H1 (cell line): Measurements from ENCODE around the gene PHACTR2. TPM values are rescaled to one million over a fixed set of nuclear protein-coding genes. Genes with fewer than 3 reads are reported as not detected.

ENCODE experiments used
- JUN ChIP-seq: IDR thresholded peaks from 2 replicates; pipeline ENCODE4 v1.6.1; 2011; ENCODE audit warnings: low read depth, mild to moderate bottlenecking, improper control_type of control experiment, low read length
- POLR2AphosphoS5 ChIP-seq: IDR thresholded peaks from 2 replicates; pipeline ENCODE4 v1.6.1; 2011; ENCODE audit warnings: low read depth, low read length
- polyA plus RNA-seq, 7 experiments: library from polyadenylated mRNA; depleted of rRNA in 3 of 7; stranded (reverse) in 5 of 7; unstranded in 2 of 7; fragments of >200 nt in 5 of 7; fragments of 200-250 nt in 2 of 7; gene quantifications; 1 replicate in 5 of 7; 2 replicates in 1 of 7; 4 replicates in 1 of 7; pipeline versions ENCODE4 v1.2.1 to v1.2.3, GENCODE V29; 2011 to 2013; ENCODE audit warnings: missing spikeins in 2 of 7, mixed read lengths in 2 of 7
- total RNA-seq: library from RNA; stranded (reverse); fragmentation: NEBNext Ultra II Directional; extraction: Animal tissue kit (Norgen Biotek cat#: 25700); gene quantifications from 2 replicates; pipeline ENCODE4 v1.2.1, GENCODE V29; 2021
- TF ChIP-seq, protein P1 (sequence below): fragments of 300-600 bp; sonication (generic); IDR thresholded peaks from 2 replicates; pipeline ENCODE4 v1.7.1; 2012; ENCODE audit warnings: low read length, moderate library complexity, mild to moderate bottlenecking, inconsistent platforms; ENCODE audit not compliant: insufficient replicate concordance

Gene PHACTR2
- total and polyA plus RNA-seq, 2 of the 8 experiments (the other 6 are each of a cell fraction or from before 2014, with no cell fraction given) = 16.9 to 131 TPM

DNA sequence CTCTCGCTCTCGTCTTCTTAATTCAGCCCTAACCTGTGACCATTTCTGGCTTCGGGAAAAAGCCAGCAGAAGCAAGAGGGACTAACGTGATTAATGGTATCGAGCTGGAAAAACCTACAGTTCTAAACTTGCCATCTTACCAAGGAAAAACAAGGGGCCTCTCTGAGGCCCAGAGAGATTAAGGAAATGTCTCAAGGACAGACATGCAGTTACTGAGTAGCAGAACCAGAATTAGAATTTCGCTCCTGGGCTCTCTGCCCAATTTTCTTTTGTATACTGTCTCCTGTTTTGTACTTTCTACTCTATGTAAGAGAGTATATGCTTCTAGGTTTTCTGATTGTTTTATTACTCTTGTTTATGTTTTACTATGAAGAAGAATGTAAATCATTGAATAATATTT lies 97.6 kb downstream of the PHACTR2 start (continued):
- TF ChIP-seq, protein P1, sequence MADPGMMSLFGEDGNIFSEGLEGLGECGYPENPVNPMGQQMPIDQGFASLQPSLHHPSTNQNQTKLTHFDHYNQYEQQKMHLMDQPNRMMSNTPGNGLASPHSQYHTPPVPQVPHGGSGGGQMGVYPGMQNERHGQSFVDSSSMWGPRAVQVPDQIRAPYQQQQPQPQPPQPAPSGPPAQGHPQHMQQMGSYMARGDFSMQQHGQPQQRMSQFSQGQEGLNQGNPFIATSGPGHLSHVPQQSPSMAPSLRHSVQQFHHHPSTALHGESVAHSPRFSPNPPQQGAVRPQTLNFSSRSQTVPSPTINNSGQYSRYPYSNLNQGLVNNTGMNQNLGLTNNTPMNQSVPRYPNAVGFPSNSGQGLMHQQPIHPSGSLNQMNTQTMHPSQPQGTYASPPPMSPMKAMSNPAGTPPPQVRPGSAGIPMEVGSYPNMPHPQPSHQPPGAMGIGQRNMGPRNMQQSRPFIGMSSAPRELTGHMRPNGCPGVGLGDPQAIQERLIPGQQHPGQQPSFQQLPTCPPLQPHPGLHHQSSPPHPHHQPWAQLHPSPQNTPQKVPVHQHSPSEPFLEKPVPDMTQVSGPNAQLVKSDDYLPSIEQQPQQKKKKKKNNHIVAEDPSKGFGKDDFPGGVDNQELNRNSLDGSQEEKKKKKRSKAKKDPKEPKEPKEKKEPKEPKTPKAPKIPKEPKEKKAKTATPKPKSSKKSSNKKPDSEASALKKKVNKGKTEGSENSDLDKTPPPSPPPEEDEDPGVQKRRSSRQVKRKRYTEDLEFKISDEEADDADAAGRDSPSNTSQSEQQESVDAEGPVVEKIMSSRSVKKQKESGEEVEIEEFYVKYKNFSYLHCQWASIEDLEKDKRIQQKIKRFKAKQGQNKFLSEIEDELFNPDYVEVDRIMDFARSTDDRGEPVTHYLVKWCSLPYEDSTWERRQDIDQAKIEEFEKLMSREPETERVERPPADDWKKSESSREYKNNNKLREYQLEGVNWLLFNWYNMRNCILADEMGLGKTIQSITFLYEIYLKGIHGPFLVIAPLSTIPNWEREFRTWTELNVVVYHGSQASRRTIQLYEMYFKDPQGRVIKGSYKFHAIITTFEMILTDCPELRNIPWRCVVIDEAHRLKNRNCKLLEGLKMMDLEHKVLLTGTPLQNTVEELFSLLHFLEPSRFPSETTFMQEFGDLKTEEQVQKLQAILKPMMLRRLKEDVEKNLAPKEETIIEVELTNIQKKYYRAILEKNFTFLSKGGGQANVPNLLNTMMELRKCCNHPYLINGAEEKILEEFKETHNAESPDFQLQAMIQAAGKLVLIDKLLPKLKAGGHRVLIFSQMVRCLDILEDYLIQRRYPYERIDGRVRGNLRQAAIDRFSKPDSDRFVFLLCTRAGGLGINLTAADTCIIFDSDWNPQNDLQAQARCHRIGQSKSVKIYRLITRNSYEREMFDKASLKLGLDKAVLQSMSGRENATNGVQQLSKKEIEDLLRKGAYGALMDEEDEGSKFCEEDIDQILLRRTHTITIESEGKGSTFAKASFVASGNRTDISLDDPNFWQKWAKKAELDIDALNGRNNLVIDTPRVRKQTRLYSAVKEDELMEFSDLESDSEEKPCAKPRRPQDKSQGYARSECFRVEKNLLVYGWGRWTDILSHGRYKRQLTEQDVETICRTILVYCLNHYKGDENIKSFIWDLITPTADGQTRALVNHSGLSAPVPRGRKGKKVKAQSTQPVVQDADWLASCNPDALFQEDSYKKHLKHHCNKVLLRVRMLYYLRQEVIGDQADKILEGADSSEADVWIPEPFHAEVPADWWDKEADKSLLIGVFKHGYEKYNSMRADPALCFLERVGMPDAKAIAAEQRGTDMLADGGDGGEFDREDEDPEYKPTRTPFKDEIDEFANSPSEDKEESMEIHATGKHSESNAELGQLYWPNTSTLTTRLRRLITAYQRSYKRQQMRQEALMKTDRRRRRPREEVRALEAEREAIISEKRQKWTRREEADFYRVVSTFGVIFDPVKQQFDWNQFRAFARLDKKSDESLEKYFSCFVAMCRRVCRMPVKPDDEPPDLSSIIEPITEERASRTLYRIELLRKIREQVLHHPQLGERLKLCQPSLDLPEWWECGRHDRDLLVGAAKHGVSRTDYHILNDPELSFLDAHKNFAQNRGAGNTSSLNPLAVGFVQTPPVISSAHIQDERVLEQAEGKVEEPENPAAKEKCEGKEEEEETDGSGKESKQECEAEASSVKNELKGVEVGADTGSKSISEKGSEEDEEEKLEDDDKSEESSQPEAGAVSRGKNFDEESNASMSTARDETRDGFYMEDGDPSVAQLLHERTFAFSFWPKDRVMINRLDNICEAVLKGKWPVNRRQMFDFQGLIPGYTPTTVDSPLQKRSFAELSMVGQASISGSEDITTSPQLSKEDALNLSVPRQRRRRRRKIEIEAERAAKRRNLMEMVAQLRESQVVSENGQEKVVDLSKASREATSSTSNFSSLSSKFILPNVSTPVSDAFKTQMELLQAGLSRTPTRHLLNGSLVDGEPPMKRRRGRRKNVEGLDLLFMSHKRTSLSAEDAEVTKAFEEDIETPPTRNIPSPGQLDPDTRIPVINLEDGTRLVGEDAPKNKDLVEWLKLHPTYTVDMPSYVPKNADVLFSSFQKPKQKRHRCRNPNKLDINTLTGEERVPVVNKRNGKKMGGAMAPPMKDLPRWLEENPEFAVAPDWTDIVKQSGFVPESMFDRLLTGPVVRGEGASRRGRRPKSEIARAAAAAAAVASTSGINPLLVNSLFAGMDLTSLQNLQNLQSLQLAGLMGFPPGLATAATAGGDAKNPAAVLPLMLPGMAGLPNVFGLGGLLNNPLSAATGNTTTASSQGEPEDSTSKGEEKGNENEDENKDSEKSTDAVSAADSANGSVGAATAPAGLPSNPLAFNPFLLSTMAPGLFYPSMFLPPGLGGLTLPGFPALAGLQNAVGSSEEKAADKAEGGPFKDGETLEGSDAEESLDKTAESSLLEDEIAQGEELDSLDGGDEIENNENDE = no peak
- TF ChIP-seq JUN (no peak), POLR2AphosphoS5 (no peak)
